ENCODE data around the gene CNOT4.

GRCh38 chr7:135519871-135520270 is 10.0 kb upstream of the CNOT4 start:
- no peak for TF ChIP-seq POLR2A (IDR thresholded peaks at IDR 0.05)
- no peak for TF ChIP-seq CTCF (IDR thresholded peaks at IDR 0.05 in 8 of 11, conservative IDR thresholded peaks at IDR 0.05 in 3 of 11)
- TF ChIP-seq POLR2AphosphoS5 (IDR thresholded peaks at IDR 0.05) = no peak

Data from spleen (tissue), 7 donors.